ENCODE results near the gene CELA2B.
"Not testable (repeated sequence)": the region's sequence is repeated elsewhere in the genome, so short reads cannot be mapped to it uniquely, and the experiment has no call there.

CELA2B gene

DNA sequence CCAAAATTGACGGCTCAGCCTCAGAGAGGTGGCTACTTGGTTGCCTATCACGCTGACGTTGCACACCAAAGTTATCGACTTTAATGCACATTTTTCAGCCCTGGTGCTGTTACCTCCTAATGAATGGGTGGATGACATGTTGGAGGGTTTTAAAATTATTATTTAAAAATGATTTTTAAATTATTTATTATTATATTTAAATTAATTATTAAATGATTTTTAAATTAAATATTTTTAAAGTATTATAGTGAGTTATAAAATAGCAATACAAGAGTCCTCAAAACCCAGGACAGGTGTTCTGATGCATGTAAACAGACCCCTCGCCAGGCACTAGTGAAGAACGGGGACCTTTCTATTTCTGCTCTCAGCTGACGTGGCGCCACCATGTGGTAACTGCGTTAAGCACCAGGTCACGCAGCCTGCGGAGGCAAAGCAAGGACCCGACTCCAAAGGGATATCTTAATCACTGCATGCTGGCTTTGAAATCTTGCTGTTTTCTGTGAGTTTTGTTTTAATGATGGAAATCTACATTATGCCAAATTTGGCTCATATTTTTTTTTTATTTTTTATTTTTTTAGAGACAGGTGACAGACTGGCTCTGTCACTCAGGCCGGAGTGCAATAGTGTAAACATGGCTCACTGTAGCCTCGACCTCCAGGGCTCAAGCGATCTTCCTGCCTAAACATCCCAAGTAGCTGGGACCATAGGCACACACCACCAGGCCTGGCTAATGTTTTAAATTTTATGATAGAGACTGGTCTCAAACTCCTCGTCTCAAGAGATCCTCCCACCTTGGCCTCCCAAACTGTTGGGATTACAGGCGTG, 25.5 kb downstream of the CELA2B start:
- peak in 3 of 5 experiments; percentile 30 to 68 (median 35) for DNase-seq

DNA sequence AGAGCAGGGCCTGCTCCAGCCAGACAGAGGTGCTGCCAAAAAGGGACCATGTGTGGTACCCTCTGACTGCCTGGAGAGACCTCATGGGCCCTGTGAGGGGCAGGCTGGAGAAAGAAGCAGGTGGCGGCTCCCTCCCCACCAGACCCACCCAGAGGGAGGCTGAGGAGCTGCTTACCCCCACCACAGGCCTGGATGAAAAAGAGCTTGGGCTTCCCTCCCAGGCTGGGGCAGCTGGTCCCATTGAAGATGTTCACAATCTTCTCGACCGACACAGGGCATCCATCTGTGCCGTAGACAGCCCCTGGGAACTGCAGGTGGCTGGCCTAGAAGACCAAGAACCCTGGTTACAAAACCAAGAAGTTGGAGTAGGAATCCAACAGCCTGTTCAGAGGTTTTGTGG, 28.5 kb downstream of the CELA2B start:
- DNase-seq, result no peak

- no peak for DNase-seq
These were observed 30.9 kb downstream of the CELA2B start for GRCh38 chr1:15506831-15507230.

GRCh38 chr1:15507278-15507677, 31.4 kb downstream of the CELA2B start:
- DNase-seq, result no peak

DNA sequence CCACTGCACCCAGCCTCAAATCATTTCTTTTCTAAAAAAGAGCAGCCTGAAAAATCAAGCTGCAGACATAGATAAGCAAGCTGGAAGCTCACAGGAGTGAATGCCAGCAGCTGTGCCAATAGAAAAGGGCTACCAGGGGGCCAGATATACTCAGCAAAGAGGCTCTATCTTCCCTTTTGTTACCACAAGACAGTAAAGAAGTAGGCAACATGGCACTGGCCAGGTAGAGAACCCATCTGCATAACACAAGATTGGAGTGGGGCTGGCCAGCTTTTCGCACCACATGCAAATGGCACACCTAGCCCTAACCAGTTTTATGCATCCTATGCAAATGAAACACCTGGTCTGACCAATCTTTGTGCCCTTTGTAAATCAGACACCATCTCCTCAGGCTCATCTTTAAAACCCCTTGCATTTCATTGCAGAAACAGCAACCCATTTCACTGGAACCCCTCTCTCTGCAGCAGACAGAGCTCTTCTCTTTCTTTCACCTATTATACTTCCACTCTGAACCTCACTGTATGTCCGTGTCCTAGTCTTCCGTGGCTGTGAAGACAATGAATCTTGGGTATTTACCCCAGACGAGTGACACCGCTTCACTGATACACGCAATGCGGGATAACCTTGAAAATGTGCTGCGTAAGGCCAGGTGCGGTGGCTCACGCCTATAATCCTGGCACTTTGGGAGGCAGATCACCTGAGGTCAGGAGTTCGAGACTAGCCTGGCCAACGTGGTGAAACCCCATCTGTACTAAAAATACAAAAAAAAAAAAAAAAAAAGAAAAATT, 33.0 kb downstream of the CELA2B start:
- DNase-seq, result no peak

- no peak for DNase-seq
These were observed 33.7 kb downstream of the CELA2B start for GRCh38 chr1:15509586-15509985.

GRCh38 chr1:15510611-15511405, 34.9 kb downstream of the CELA2B start:
- no peak for DNase-seq

GRCh38 chr1:15513192-15513591, 37.3 kb downstream of the CELA2B start:
- no peak for DNase-seq

- DNase-seq, result no peak
These were observed 38.0 kb downstream of the CELA2B start for GRCh38 chr1:15513919-15514318.

DNA sequence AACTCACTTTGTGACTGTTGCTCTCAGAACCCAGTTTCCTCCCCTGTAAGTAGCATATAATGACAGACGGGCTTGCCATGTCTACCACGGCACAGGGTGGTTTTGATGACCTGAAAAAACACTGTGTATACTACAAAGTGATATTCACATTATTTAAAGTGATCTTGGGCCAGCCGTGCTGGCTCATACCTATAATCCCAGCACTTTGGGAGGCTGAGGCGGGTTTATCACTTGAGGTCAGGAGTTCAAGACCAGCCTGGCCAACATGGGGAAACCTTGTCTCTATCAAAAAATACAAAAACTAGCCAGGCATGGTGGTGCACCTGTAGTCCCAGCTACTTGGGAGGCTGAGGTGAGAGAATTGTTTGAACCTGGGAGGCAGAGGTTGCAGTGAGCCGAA, 38.7 kb downstream of the CELA2B start:
- DNase-seq, result not testable (repeated sequence)

- DNase-seq, result peak in 1 of 5 experiments; percentile 51
These were observed 39.2 kb downstream of the CELA2B start for GRCh38 chr1:15515022-15515663.

- no peak for DNase-seq
These were observed 43.7 kb downstream of the CELA2B start for GRCh38 chr1:15519625-15520024.

GRCh38 chr1:15521206-15521906, 45.5 kb downstream of the CELA2B start:
- not testable (repeated sequence) for DNase-seq

DNA sequence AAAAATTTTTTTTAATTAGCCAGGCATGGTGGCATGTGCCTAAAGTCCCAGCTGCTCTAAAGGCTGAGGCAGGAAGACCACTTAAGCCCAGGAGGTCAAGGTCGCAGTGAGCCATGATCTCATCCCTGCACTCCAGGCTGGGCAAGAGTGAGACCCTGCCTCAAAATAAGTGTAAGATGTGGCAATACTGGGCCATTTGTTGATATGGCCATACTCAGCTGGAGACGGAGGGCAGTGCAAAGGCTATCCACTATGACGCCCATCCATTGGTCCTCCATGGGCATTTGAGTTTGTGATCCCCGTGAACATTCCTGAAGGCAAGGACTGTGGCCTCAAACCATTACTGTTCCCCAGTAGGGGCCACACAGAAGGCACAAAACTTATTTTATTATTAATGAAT, 46.6 kb downstream of the CELA2B start:
- DNase-seq, result no peak

DNA sequence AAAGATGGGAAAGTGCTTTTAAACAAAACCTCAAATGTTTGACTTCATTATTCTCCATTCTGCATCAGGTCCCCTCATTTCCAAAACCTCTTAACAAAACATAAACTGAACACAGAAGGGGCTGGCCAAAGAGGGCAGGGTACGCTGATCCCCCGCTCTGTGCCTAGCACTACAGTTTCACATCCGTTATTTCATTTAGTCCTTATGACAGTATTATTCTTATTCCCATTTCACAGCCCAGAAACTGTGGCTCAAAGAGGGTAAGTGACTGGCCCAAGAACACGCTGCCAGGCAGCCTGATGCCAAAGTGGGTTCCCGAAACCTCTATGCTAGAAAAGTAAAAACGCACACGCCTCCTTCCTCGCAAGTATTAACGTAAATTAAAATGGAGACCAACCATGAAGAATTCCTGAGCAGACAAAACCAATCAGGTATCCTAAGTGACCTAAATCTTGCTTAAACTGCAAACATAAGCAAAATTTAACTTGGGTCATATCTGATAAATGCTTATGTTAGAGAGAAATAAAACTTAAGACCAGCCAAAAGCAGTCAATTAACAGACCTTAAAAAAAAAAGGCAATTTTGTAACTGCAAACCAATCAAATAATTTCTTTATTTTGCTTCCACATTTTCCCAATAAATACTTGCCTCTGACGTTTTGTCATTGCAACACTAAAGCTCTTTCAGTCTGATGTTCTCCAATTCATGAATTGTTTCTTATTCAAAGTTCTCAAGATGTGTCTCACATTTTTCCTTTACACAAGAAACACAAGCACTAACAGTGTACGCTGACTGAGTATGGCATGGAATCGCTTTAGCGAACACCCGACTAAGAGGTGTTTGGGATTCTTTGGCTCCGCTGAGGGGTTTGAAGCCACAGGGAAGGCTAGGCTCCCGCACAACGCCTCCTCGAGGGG, 47.5 kb downstream of the CELA2B start:
- no peak for DNase-seq

DNA sequence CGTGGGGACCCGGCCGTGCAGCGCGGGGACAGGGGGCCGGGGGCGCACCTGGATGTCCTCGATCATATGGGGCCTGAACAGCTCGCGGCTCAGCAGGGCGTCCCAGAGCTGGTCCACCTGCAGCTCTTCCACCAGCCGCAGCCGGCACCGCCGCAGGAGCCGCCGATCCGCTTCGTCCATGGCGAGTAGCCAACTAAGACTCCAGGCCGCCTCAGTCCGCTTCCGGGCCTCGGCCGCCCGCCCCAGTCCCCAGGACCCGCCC, 48.0 kb downstream of the CELA2B start, which contains the start of gene CASP9:
CASP9 (minus strand) TSS at position 195 of the 262 bp plus-strand sequence; CDS start at position 180, 15 bp downstream.
- DNase-seq, result no peak

- DNase-seq, result peak; percentile 96 to 100 (median 99)
These were observed 48.6 kb downstream of the CELA2B start for GRCh38 chr1:15524283-15525049.

GRCh38 chr1:15525050-15526020, 49.4 kb downstream of the CELA2B start:
- peak in 3 of 5 experiments; percentile 97 to 100 (median 99) for DNase-seq

- DNase-seq, result no peak
These were observed 50.2 kb downstream of the CELA2B start for GRCh38 chr1:15526021-15526489.
